ENCODE measurements around the gene ITGB1BP2.
"Not testable (repeated sequence)": the region's sequence is repeated elsewhere in the genome, so short reads cannot be mapped to it uniquely, and the experiment has no call there.

Gene ITGB1BP2

GRCh38 chrX:71302461-71303213 is 1.1 kb downstream of the ITGB1BP2 start:
- no peak for DNase-seq

GRCh38 chrX:71304561-71304960 is 3.0 kb downstream of the ITGB1BP2 start:
- DNase-seq = no peak

- no peak for DNase-seq
These were observed 14.4 kb downstream of the ITGB1BP2 start for GRCh38 chrX:71315917-71316316.

GRCh38 chrX:71316959-71317358 is 15.4 kb downstream of the ITGB1BP2 start:
- not testable (repeated sequence) for DNase-seq

- no peak for DNase-seq
These were observed 18.6 kb downstream of the ITGB1BP2 start for GRCh38 chrX:71320126-71320525.

- DNase-seq = no peak
These were observed 20.2 kb downstream of the ITGB1BP2 start for GRCh38 chrX:71321731-71322130.

GRCh38 chrX:71324452-71324851 is 22.9 kb downstream of the ITGB1BP2 start:
- not testable (repeated sequence) for DNase-seq

- no peak for DNase-seq
These were observed 24.8 kb downstream of the ITGB1BP2 start for GRCh38 chrX:71326394-71326793.

GRCh38 chrX:71349151-71349665 is 47.7 kb downstream of the ITGB1BP2 start:
- DNase-seq = not testable (repeated sequence)

- not testable (repeated sequence) for DNase-seq
These were observed 48.3 kb downstream of the ITGB1BP2 start for GRCh38 chrX:71349867-71350266.

- DNase-seq = not testable (repeated sequence)
These were observed 50.9 kb downstream of the ITGB1BP2 start for GRCh38 chrX:71352439-71352838.
